Measurements from ENCODE around the gene TUBGCP6. TPM values are rescaled to one million over a fixed set of nuclear protein-coding genes. Genes with fewer than 3 reads are reported as not detected.

Gene TUBGCP6
- polyA plus RNA-seq, 1 experiment, result 8.5 TPM

GRCh38 chr22:50292643-50293440, 48.0 kb upstream of the TUBGCP6 start:
- H3K9me3 ChIP-seq (ENCODE audit: control insufficient read depth, insufficient read depth, low read length), result no peaks in the 10 kb centered on the region; the same call in 1 of the 2 replicates
- ChIA-PET POLR2A (interaction anchor here (1.2 to 3.8 kb wide), 3 partner anchors 10 to 13 kb away, joined by 4 to 19 read pairs (median 9); no protein-coding TSS in a partner anchor), CTCF (interaction anchor here (0.6 to 0.8 kb wide), 4 partner anchors 21 to 74 kb away, joined by 3 to 4 read pairs (median 4); no protein-coding TSS in a partner anchor)
- peak overlapping the region; percentile 51 for H3K4me3 ChIP-seq (ENCODE audit: low read depth, low read length)
- H3K27me3 ChIP-seq (ENCODE audit: control insufficient read depth, insufficient read depth, low read length), result no peaks in the 10 kb centered on the region
- DNase-seq (ENCODE audit: low read depth, low spot score), result no peak
- H3K27ac ChIP-seq (ENCODE audit: low read depth, low read length), result peak overlapping the region; percentile 80
- TF ChIP-seq CTCF (IDR thresholded peaks at IDR 0.05; ENCODE audit: low read depth, low read length), result no peak

GRCh38 chr22:50289942-50290630, 45.3 kb upstream of the TUBGCP6 start:
- CTCF ChIA-PET, result no interaction called here
- no peak overlapping the region for H3K27ac ChIP-seq (ENCODE audit: low read depth, low read length)
- no peaks in the 10 kb centered on the region for H3K27me3 ChIP-seq (ENCODE audit: control insufficient read depth, insufficient read depth, low read length)
- POLR2A ChIA-PET, result no interaction called here
- DNase-seq (ENCODE audit: low read depth, low spot score), result no peak
- no peak overlapping the region for H3K4me3 ChIP-seq (ENCODE audit: low read depth, low read length)
- no peak for TF ChIP-seq CTCF (IDR thresholded peaks at IDR 0.05; ENCODE audit: low read depth, low read length)
- H3K9me3 ChIP-seq (ENCODE audit: control insufficient read depth, insufficient read depth, low read length), result no peaks in the 10 kb centered on the region; the same call in 1 of the 2 replicates

- POLR2A ChIA-PET, result no interaction called here
- no peak for TF ChIP-seq CTCF (IDR thresholded peaks at IDR 0.05; ENCODE audit: low read depth, low read length)
- DNase-seq (ENCODE audit: low read depth, low spot score), result no peak
- CTCF ChIA-PET, result no interaction called here
- H3K4me3 ChIP-seq (ENCODE audit: low read depth, low read length), result no peak overlapping the region
- peaks cover 2% of the 10 kb centered on the region; the same call in 1 of the 2 replicates for H3K9me3 ChIP-seq (ENCODE audit: control insufficient read depth, insufficient read depth, low read length)
- H3K27me3 ChIP-seq (ENCODE audit: control insufficient read depth, insufficient read depth, low read length), result no peaks in the 10 kb centered on the region
- no peak overlapping the region for H3K27ac ChIP-seq (ENCODE audit: low read depth, low read length)
Measured at GRCh38 chr22:50289151-50289941, 44.5 kb upstream of the TUBGCP6 start.

GRCh38 chr22:50287731-50288130, 42.9 kb upstream of the TUBGCP6 start:
- no peak for TF ChIP-seq CTCF (IDR thresholded peaks at IDR 0.05; ENCODE audit: low read depth, low read length)
- H3K27ac ChIP-seq (ENCODE audit: low read depth, low read length), result no peak overlapping the region
- peaks cover 7% of the 10 kb centered on the region; the same call in 1 of the 2 replicates for H3K9me3 ChIP-seq (ENCODE audit: control insufficient read depth, insufficient read depth, low read length)
- H3K27me3 ChIP-seq (ENCODE audit: control insufficient read depth, insufficient read depth, low read length), result no peaks in the 10 kb centered on the region
- DNase-seq (ENCODE audit: low read depth, low spot score), result no peak
- no peak overlapping the region for H3K4me3 ChIP-seq (ENCODE audit: low read depth, low read length)
- POLR2A ChIA-PET, result no interaction called here
- CTCF ChIA-PET, result no interaction called here
